Loucy (cell line): Measurements from ENCODE around the gene SOBP.
A peak's percentile ranks its signal among the peaks of the same experiment; 100 is the strongest.

Source experiments
- CTCF ChIP-seq: fragments of 200-600 bp; sonication (generic); conservative IDR thresholded peaks from 2 replicates; pipeline ENCODE4 v1.5.1; 2014; ENCODE audit warnings: mild to moderate bottlenecking, antibody characterized with exemption, low read length
- EZH2phosphoT487 ChIP-seq: fragments of 200-600 bp; IDR thresholded peaks from 2 replicates; pipeline ENCODE4 v1.6.1; 2018; ENCODE audit warnings: antibody characterized with exemption, mild to moderate bottlenecking, moderate library complexity, borderline replicate concordance

GRCh38 chr6:107489636-107490565, at the start of gene SOBP:
- peak; percentile 15; the same call in 1 of the 2 replicates for TF ChIP-seq CTCF
- TF ChIP-seq EZH2phosphoT487: no peak
